ENCODE results near the gene UEVLD.

Gene UEVLD

DNA sequence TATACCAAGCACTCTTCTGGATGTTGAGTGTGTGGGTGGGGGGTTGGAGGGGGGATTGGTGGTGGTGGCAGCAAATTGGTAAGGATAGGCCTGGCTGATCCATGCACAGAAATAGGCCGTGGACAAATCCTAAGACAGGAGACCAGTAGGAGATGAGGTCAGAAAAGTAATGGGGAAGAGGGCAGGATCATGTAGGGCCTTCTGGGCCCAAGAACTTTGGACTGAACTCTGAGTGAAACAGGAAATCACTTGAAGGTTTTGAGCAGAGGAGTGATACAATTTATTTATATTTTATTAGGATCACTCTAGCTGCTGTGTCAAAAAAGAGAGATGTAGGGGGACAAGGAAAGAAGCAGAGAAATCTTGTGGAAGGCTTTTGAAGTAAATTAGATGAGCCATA, 90.5 kb downstream of the UEVLD start:
- DNase-seq (ENCODE audit: low read depth): no peak

DNA sequence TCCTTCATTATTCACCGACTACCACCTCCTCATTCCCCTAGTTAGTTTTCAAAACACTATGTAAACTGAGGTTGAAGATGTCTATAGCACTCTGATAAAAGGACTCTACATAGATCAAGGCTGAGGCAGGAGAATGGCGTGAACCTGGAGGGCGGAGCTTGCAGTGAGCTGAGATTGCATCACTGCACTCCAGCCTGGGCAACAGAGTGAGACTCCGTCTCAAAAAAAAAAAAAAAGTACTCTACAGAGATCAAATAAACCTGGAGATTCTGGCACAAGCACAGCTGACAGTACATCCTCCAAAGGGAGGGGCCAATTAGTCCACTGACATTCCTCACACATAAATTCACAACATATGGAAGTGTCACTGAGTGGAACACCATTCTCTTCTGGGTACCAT, 92.8 kb downstream of the UEVLD start:
- no peak for DNase-seq (ENCODE audit: low read depth)

DNA sequence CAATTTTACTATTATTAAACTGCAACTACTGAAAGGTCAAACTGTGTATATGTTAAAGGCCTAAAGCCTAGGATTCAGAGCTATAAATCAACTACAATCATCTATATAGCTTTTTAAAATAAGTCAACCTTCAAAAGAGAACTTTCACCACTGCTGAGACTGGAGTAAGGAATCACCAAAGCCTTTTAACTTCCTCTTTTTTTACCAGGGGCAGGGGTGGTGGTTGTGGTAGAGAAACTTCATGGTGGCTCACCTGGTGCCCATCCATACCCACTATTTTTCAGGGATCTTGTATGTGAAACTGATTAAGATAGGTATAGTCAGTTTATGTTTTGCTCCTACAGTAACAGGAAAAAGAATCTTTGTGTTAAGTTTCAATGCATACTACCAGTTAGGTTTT, 93.3 kb downstream of the UEVLD start:
- DNase-seq (ENCODE audit: low read depth): no peak

DNA sequence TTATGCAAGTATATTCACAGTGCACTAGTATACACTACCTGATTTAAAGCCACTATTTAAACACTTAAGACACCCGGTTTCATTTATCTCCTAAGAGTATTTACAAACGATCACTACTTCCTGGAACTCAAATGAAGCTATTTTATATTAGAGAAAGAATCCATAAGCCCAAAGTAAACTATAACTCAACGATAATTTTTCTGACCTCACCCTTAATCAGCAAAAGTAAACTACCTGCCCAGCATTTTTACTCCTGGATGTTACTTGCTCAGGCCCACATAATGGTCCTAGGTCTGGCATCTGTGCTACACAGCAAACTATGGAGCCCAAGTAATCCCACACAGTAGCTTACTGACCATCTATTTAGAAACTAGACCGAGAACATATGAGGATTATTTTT, 95.2 kb downstream of the UEVLD start:
- DNase-seq (ENCODE audit: low read depth): no peak

DNA sequence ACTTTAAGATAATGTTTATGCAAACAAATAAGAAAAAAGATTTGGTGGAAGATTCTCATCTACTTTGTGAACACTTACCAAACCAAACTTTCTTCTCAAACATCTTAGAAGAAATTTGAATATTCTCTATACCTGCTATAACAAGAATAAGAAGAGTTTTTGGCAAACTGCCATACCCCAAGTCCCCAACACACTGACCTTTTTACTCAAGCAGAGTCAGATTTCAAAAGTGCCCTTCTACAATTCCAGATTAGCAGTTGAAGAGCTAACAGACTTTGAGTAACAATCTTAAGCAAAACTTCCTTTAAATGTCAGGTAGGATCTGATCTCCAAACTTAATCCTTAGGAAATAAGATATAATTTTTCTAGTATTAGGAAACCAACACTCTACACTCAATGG, 95.6 kb downstream of the UEVLD start:
- DNase-seq (ENCODE audit: low read depth): no peak

DNA sequence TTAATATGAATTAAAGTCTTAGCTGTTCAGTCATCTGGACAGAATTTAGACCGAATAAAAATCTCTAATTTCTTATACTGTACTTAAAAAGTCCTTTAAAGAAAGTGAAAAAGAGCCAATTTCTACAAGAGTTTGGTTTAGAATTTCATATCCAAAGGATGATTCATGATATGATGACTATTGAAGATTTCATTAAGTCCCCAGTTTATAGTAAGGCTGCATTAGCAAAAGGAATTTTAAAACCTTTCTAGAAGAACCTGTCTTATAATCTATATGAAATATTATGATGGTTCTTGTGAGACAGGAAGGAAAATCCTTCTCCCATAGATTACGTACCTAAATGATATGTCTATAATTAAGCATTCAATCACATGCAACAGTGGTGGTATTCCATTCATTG, 96.6 kb downstream of the UEVLD start:
- DNase-seq (ENCODE audit: low read depth): no peak

DNA sequence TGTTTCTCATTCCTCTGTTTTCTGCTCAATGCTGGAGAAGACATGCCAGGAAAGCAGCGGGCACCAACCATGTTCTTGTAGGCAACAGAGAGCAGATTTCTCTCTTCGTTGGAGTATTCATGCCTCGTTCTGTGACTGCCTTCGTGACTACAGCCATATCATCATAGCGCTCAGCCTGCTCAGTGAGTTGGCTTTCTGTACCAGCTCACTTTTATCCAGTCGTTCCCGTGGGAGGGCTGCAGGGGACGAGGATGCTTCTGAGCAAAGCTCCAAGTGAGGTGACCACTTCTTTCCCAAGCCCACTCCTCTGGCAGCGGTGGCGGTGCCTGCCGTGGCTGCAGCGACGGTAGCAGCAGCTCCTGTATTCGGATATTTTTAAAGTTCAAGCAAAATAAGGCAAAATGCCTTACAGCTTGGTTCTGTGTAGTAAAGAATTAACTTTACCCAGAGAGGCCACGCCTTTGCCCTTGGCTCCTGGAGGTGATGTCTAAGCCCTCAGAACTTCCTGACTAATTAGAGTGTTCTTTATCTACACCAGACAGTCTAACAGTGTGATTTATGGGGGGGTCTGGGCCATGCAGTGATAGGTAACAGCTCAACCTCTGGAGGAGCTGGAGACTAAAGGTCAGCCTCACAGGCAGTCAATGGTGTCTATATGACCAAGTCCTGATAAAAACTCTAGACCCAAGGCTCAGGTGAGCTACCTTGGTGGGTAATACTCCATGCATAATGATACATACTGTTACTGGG, 97.6 kb downstream of the UEVLD start:
- no peak for DNase-seq (ENCODE audit: low read depth)

DNA sequence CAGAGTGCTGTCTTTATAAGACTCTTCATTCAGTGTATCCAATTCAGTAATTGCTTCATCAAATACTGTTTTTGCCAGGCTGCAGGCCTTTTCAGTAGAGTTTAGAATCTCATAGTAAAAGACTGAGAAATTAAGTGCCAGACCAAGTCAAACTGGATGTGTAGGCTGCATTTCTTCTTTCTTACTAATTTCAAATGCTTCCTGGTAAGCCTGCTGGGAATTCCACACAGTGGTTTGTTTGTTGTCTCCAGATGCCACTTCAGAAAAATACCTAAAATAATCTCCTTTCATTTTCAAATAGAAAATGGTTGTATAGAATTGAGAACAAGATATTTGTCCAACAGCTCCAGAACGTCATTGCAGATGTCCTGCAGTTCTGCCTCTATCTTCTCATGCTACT, 98.2 kb downstream of the UEVLD start:
- DNase-seq (ENCODE audit: low read depth): no peak

DNA sequence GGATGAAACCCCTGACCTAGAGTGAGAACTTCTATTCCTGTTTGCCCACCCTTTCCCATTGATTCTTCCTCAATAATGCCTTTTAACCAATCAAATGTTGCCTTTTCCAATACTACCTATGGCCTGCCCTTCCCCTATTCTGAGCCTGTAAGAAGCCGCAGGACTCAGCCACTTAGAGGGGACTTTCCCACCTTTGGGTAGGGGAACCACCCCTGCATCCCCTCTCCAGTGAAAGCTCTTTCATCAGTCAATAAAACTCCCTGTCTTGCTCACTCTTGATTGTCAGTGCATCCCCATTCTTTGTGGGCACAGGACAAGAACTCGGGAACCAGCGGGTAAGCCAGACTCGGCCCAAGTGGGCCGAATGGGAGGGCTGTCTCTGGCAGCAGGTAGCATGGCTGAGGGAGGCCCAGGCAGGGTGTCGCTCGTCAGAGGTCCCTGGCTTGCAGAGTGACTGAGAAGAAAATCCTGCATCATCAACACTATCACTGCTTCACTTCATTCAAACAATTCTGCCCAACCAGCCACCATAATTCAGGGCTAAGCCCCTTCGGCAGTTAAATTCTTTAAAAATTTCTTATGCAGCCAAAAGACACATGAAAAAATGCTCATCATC, 102.5 kb downstream of the UEVLD start:
- no peak for DNase-seq (ENCODE audit: low read depth)

All from activated gamma-delta T cell treated with anti-CD3 and anti-CD28 coated beads, Interleukin-2, amount 50 U/mL, for 16 hours (primary cell).